NOMO-1 (cell line): ENCODE measurements around the gene KCNN1.
"Not testable (repeated sequence)": the region's sequence is repeated elsewhere in the genome, so short reads cannot be mapped to it uniquely, and the experiment has no call there.

Experiments used
- DNase-seq, 2 experiments: peaks; one replicate each; lab custom pipeline; 2025; ENCODE audit not compliant: unreplicated experiment in 2 of 2; lab: John Stamatoyannopoulos, UW

KCNN1 gene

DNA sequence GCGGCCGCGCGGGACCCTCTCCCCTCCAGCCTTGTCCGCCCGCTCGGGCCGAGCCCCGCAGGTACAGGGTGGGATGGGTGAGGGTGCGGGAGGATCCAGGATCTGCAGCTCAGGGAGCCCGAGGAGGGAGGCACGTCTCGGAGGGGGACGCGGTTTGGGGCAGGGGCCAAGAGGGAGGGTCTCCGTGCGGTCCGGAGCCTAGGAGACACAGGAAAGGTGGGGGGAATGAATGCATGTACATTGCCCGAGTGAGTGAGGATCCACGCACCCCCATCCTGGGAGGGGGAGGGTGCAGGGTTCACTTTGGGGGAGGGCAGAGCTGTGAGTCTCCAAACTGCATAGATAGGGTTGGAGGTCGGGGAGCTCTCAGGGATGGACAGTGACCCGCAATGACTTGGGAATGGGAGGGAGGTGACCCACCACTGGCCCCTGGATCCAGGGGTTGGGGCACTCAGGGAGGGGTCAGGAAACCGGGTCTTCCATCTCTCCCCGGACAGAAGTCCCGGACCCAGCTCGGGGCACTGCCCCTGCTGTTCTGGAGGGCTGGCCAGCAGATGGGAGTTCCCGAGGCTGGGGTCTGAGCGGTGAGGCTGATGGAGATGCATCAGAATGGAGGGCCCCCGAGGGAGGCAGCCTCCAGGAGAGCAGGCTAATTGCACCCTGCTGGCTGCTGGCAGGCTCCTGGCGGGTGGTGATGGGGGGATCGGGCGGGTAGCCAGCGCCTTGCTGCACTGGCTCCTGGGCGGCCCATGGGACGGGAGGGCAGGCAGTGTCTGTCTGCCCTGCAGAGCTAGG is 547 bp downstream of the KCNN1 start:
- no peak for DNase-seq

DNA sequence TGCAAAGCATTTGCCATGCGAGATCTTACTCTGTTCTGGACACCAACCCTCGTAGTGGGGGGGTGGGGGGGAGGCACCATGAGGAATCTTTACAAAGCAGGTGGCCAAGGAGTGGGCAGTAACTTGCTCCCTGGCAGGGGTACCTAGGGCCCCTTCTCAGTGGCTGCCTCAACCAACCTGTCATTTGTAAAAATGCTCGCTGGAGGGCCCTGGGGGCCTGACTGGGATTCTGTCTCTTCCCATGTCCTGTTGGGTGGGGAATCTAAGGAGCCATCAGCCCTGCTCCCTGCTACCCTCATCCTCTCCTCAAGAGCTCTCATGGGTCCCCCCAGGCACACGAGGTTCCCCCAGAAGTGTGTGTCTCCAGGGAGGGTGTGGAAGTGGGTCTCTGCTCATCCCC is 1.5 kb downstream of the KCNN1 start:
- DNase-seq, result no peak

DNA sequence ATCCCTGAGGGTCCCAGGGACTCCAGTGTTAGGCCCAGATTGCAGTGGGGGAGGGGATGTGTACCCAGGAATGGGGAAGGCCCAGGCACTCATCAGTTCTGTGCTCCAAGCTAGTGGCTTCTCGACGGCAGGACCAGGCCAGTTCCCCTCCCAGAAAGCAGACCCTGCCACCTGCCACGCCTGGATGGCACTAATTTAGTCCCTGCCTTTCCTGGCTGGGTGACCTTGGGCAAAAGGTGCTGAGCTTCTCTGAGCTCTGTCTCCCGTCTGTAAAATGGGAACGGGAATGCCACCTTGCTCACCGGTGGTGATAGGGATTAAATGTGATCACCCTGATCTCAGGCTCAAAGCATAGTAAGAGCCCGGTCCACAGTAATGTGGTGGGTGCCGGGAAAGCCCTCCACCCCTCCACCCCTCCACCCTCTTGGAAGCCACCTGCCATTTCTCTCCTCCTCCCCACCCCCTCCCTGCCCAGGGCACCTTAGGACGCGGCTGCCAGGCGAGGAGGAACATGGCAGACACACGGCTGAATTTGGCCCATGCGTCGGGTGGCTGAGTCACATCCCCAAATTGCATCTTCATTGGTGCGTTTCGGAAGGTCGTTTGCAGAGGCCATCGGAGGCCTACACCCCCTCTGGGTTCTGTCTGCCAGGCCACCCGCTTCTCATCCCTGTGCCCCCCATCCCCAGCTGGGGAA is 2.3 kb downstream of the KCNN1 start:
- DNase-seq, result no peak

DNA sequence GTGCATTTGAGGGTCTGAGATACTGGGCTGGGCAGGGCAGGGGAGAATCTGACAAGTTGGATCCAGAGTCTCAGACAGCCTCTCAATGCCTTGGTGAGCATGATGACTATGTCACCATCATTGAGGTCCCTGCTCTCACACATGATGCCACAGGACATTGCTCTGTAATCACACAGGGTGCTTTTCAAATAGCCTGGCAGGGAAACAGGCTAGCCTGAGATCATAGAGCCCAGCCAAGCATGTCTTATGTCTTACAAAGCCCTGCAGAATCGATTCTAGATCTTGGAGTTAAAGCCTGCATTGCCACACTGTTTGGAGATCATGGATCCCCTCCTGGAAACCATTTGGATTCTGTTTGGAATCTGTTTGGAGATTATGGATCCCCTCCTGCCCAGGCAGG is 5.3 kb downstream of the KCNN1 start:
- DNase-seq, result no peak

DNA sequence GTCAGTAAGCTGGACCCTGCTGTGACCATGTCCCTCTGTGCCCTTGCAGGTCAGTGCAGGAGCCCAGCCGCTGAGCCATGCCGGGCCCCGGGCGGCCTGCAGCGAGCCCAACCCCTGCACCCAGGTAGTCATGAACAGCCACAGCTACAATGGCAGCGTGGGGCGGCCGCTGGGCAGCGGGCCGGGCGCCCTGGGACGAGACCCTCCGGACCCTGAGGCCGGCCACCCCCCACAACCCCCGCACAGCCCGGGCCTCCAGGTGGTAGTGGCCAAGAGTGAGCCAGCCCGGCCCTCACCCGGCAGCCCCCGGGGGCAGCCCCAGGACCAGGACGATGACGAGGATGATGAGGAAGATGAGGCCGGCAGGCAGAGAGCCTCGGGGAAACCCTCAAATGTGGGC is 6.9 kb downstream of the KCNN1 start:
- DNase-seq, result no peak

DNA sequence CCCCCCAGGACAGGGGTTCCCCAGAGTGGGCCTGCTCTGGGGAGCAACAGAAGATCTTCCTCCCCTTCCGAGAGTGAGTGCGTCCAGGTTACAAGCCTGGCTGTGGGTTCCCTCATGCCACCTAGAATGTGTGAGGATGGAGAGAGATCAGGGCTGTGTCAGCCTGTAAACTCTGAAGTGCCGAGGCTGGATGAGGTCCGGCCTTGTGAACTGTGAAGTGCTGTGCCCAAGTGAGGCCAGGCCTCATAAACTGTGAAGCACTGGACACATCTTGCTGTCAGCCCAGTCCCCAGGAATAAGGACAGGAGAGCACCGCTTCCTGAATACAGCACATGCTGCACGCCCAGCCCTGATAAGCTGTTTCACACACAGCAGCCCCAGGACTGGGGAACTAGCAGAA is 7.6 kb downstream of the KCNN1 start:
- DNase-seq, result no peak

DNA sequence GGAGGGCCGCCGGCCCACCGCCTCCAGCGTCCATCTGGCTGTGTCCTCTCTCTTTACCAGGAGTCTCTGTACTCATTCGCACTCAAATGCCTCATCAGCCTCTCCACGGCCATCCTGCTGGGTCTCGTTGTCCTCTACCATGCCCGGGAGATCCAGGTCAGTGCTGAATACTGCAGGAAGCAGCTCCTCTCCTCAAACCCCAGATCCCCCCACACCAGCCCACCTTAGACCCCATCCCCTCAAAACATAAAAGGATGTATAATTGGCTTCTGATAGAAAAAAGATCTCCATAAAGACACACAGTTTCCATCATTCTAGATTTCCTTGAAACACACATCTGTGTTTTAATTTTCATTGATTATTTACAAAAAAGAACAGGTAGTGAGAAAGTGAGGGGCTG is 8.1 kb downstream of the KCNN1 start:
- no peak for DNase-seq

DNA sequence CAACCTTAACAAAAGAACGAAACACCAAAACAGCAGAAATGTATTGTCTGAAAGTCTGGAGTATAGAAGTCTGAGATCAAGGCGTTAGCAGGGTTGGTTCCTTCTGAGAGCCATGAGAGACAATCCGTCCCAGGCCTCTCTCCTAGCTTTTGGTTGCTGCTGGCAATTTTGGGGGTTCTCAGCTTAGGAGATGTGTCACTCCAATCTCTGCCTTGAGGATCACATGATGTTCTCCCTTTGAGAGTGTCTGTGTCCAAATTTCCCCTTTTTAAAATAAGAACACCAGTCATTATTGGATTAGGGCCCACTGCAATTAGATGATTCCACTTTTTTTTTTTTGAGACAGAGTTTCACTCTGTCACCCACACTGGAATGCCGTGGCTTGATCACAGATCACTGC is 10.1 kb downstream of the KCNN1 start:
- peak in 1 of 2 experiments; percentile 29 for DNase-seq

DNA sequence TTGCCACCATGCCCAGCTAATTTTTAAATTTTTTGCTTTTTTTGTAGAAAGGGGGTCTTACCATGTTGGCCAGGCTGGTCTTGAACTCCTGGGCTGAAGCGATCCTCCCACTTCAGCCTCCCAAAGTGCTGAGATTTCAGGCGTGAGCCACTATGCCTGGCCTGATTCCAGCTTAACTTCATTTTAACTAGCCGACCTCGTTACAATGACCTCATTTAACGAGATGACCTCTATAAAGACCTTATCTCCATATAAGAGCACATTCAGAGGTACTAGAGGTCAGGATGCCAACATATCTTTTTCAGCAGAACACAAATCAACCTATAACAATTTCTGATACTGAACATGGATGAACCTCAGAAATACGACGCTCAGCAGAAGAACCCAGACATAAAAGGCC is 10.6 kb downstream of the KCNN1 start:
- no peak for DNase-seq

DNA sequence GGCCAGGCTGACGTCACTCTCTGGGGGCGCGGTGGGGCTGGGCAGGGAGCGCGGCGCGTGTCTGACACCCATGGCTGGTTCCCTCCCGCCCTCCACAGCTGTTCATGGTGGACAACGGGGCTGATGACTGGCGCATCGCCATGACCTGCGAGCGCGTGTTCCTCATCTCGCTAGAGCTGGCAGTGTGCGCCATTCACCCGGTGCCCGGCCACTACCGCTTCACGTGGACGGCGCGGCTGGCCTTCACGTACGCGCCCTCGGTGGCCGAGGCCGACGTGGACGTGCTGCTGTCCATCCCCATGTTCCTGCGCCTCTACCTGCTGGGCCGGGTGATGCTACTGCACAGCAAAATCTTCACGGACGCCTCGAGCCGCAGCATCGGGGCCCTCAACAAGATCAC is 14.7 kb downstream of the KCNN1 start:
- DNase-seq, result no peak

DNA sequence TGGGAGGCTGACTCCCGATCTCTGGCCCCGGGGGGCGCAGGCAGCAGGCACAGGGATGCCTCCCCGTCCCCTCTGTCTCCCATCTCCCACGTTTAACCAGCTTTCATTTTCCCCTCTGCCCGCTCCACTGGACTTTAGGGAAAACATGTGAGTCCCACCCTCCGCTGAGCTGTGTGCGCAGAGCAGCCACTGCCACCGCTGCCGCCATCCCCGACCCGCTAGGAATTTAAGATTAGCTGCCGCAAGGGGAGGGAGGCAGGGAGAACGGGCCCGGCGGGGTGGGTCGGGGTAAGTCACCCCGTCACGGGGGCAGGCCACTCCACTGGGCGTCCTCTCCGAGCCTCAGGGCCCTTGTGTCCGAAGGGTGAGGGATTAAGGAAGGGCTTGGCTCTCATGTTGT is 15.5 kb downstream of the KCNN1 start:
- no peak for DNase-seq

DNA sequence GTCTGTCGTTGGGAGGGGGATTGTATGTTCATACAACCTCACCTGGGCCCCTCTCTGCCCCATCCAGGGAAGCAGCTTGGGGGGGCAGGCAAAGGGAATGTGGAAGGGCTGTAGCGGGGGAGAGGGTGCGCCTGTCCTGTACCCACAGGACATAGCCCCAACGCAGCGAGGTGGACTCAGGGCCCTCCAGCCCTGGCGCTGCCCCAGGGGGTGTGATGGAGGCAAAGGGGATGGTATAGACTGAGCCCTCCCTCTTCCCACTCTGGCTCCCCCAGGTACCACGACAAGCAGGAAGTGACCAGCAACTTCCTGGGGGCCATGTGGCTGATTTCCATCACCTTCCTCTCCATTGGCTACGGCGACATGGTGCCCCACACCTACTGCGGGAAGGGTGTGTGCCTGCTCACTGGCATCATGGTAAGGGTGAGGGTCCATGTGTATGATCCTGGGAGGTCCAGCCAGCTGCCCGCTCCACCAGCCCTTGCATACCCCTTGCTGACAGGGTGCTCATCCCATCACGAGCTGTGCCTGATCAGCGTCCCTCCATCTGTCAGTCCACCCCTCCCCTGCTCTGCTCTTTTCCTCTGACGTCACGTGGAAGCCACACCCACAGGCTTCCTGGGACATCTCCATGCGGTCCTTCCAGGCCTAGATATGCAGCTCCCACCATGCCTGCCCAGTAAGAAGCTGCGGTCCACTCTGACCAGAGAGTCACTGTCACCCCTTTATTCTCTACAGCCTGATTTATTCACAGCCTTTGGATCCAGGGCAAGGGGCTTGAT is 18.3 kb downstream of the KCNN1 start:
- no peak for DNase-seq

DNA sequence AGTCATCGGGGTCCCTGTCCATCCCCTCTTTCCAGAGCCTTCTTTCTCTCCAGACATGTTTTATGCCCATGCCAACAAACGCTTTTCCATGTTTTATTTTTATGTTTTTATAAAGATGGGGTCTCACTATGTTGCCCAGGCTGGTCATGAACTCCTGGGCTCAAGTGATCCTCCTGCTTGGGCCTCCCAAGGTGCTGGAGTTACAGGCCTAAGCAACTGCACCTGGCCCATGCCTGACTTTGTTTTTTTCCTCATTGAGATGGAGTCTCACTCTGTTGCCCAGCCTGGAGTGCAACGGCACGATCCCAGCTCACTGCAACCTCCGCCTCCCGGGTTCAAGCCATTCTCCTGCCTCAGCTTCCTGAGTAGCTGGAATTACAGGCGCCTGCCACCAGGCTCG is 19.7 kb downstream of the KCNN1 start:
- not testable (repeated sequence) for DNase-seq

DNA sequence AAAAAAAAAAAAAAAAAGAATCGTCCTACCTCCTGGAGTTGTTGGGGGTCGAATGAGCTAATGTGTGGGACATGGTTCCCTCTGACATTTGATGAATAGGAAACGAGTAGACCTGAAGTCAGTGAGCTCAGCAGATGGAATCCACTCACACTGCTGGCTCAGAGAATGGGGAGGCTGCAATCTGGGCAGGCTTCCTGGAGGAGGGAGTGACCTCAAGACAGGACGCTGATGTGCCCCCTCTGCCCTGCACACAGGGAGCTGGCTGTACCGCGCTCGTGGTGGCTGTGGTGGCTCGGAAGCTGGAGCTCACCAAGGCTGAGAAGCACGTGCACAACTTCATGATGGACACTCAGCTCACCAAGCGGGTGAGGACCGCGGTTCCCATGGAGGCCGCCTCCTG is 21.3 kb downstream of the KCNN1 start:
- no peak for DNase-seq

DNA sequence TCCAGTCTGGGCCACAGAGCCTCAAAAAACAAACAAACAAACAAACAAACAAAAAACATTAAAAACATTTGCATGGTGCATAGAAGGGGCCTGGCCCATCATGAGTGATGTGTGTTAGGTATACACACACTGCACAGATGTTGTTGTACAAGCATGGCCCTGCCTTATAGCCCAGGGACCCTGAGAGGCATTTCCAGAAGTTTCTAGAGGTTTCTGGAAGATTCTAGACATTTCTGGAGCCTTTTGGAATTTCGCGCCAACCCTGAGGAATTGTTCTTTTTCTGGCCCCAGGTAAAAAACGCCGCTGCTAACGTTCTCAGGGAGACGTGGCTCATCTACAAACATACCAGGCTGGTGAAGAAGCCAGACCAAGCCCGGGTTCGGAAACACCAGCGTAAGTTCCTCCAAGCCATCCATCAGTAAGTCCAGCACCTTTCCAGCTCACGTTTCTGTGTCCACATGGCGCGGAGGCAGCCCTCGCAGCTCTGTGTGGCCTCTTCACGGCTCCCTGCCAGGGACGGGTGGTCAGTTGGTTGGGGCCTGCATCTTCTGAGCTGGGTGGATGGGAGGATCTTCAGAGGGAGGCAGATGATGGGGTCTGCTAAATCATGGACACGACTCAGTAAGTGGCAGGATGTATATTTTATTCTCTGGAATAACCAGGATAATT is 22.7 kb downstream of the KCNN1 start:
- DNase-seq, result no peak

DNA sequence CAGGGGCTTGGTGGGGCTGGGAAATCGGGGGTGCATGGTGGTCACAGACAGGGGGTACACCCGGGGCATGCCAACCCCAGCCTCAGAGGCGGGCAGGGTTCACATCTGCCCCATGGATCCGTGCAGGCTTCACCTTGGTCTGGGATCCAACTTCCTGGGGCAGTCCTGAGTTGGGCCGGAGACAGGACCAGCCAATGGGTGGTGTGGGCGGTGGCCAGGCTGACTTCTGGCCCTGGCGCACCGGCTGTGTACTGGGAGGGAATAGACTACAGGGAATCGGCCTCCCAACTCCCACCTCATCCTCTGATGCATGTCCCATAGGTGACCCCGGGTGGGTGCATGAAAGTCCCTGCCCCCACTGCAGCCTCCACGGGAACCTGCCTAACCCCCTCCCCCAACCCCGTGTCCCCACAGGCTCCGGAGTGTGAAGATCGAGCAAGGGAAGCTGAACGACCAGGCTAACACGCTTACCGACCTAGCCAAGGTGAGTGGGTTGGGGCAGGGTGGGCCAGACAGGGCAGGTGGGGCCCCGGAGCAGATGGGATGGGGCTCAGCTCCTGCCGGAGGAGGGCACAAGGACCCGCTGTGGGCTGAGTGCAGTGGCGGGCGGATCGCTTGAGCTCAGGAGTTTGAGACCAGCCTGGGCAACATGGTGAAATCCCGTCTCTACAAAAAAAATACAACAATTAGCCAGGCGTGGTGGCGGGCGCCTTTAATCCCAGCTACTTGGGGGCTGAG is 26.3 kb downstream of the KCNN1 start:
- DNase-seq, result no peak

DNA sequence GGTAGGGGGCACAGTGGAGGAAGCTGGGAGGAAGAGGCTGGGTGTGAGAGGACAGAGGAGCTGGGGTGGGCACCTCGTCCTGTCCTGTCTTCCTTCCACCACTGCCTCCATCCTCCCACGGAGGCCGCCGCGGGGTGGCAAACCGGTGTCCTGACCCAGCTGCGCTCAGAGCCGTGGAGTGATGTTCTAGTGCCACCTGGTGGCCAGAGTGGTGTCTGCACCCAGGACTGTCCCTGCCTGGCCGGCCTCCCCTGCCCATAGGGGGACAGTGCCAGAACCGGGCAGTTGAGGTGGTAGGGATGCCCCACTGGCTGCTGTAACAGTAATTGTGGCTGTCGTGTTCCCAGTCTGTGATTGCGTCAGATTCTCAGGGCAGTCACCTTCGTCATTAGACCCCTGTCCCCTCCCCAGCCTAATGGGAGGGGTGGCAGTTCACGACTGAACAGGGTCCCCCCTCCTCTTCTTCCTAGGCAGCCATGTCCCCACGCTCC is 30.0 kb downstream of the KCNN1 start:
- peak; percentile 53 to 60 for DNase-seq

DNA sequence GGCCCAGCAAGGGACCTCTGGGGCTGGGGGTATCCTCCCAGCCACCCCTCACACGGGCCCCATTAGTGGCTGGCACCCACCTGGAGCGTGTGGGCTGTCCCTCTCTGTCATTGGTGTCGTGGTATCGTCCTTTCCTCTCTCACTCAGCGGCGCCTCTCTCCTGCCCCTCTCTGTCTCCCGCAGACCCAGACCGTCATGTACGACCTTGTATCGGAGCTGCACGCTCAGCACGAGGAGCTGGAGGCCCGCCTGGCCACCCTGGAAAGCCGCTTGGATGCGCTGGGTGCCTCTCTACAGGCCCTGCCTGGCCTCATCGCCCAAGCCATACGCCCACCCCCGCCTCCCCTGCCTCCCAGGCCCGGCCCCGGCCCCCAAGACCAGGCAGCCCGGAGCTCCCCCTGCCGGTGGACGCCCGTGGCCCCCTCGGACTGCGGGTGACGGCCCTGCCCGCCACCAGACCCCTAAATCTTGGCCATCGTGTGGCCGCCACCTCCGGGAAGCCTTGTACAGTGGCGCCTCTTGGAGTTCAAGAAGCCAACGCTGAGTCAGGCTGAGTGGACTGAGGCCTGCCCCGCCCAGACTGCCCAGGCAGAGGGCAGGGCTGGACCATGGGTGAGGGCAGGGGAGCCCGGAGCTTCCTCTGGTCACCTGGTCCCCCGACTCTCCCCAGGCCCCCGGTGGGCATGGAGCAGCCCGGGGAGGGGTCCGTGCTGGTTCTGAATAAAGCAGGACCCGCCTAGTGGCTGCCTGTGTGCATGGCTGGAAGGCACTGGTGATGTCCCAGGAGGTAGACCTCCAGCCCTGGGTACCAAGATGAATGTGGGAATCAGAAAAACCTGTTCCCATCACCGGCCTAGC is 31.3 kb downstream of the KCNN1 start:
- no peak for DNase-seq

DNA sequence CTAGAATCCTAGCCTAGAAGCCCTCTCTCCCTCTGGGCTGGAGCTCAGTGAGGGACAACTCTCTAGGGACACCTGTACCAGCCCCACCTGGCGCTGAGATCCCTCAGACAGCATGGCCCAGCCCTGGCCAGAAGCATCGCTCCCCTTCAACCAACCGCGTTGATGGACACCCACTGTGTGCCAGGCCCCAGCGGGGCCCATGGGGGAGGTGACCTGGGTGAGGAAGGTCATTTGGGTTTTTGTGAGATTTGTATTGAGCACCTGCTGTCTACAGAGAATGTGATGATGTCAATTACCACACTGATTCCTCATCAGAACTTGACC is 31.9 kb downstream of the KCNN1 start:
- no peak for DNase-seq
